CD4-positive, alpha-beta T cell treated with Interleukin-4 for 1 hour (primary cell): ENCODE measurements around the gene AZGP1.
"Not testable (repeated sequence)": the region's sequence is repeated elsewhere in the genome, so short reads cannot be mapped to it uniquely, and the experiment has no call there.

Experiments used
- DNase-seq, 2 donors: peaks; one replicate each; pipeline ENCODE4 v3.0.0-alpha.2; 2020 to 2022

AZGP1 gene

GRCh38 chr7:99996755-99997544, 21.1 kb upstream of the AZGP1 start:
- no peak for DNase-seq

DNA sequence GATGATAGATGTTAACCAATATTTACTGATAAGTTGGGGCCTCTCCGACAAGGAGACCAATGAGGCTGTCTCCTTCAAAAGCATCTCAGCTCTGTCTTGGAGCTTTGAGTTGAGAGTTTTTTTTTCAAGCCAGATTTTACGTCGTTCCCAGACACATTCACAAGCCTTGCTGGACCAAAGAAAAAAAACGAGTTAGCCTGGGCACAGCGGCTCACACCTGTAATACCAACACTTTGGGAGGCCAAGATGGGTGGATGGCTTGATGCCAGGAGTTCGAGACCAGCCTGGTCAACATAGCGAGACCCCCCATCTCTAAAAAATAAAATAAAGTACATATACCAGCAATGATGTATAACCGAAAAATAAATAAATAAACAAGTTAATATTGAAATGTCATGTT, 19.0 kb upstream of the AZGP1 start:
- DNase-seq = no peak

GRCh38 chr7:99992330-99993038, 16.7 kb upstream of the AZGP1 start:
- DNase-seq = no peak

- not testable (repeated sequence) for DNase-seq
Observed at GRCh38 chr7:99991543-99991942, 15.7 kb upstream of the AZGP1 start.

- DNase-seq = no peak
Observed at GRCh38 chr7:99990460-99990852, 14.6 kb upstream of the AZGP1 start.

GRCh38 chr7:99987846-99988245, 12.0 kb upstream of the AZGP1 start:
- DNase-seq = no peak

DNA sequence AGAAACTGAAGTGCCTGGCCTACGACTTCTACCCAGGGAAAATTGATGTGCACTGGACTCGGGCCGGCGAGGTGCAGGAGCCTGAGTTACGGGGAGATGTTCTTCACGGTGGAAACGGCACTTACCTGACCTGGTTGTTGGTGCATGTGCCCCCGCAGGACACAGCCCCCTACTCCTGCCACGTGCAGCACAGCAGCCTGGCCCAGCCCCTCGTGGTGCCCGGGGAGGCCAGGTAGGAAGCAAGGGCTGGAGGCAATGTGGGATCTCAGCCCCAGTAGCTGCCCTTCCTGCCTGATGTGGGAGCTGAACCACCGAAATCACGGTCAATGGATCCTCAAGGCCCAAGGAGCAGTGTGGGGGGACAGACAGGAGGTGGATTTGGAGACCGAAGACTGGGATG, 11.5 kb upstream of the AZGP1 start:
- not testable (repeated sequence) for DNase-seq

DNA sequence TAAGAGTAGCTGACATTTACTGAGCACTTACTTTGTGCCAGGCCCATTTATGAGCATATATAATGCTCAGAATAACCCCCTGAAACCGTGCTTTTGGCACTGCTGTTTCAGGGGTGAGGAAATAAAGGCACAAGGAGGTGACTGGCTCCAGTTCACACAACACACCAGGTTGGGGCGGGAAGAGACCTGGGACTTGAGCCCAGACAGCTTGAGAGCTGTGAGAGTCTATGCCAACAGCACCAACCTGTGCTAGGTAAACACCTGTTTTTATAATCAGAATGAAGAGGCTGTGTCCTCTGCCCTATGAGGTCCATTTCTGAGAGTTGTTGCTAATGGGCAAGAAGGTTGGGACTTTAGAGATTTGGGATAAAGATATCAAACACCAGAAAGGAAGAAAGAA, 8.8 kb upstream of the AZGP1 start:
- DNase-seq = no peak

DNA sequence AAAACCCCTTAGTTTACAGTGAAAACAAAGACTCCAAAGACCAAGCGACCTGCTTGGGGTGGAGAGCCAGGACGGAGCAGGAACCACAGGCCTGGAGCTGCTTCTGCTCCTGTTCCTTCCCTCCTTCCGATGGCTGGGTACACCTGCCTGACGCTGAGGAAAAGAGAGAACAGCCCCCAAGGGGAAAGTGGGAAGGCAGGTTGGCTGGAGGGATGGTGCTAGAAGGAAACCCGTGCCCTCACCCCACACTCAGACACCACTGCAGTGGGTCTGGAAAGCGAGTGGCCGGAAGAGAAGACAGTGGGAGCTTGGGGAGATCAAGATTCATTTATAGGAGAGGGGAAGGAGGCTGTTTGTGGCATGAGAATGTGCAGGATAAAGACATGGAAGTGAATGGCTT, 5.2 kb upstream of the AZGP1 start:
- DNase-seq = not testable (repeated sequence)

GRCh38 chr7:99980448-99980872, 4.6 kb upstream of the AZGP1 start:
- not testable (repeated sequence) for DNase-seq

GRCh38 chr7:99979814-99980225, 4.0 kb upstream of the AZGP1 start:
- peak; percentile 62 to 68 for DNase-seq

GRCh38 chr7:99976626-99977025, 795 bp upstream of the AZGP1 start:
- DNase-seq = no peak

DNA sequence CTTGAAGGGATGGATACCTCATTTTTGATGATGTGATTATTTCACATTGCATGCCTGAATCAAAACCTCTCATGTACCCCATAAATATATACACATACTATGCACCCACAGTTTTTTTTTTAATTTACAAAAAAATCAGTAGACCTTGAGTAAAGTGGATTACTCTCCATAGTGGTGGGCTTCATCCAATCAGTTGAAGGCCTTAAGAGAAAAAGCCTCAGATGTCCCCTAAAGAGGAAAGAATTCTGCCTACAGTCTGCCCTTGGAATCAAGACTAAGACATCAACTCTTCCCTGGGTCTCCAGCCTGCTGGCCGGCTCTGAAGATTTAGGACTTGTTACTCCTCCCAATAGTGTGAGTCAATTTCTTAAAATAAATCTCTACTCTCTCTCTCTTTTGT, 1.1 kb downstream of the AZGP1 start:
- DNase-seq = no peak

GRCh38 chr7:99973817-99974216, 2.0 kb downstream of the AZGP1 start:
- DNase-seq = not testable (repeated sequence)

GRCh38 chr7:99971242-99971641, 4.6 kb downstream of the AZGP1 start:
- no peak for DNase-seq

GRCh38 chr7:99969813-99970212, 6.0 kb downstream of the AZGP1 start:
- DNase-seq = not testable (repeated sequence)

GRCh38 chr7:99969298-99969697, 6.5 kb downstream of the AZGP1 start:
- DNase-seq = no peak

DNA sequence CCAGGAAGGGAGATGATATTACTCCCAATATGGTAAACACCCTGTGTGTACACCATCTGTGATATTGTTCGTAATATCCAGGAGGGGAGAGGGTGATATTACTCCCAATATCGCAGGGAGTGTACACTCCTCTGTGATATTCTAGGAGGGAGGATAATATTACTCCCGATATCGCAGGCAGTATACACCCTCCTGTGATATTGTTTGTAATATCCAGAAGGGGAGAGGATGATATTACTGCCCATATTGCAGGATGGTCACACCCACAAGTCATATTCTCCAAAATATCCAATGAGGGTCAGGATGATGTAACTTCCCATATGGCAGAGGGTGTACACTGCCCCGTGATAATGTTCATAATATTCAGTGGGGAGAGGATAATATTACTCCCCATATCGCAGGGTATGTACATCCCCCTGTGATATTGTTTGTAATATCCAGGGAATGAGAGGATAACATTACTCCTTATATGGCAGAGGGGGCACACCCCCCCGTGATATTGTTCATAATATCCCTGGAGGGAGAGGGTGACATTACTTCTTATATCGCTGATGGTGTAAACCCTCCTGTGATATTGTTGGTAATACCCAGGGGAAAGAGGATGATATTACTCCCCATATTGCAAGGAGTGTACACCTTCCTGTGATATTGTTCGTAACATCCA, 17.1 kb downstream of the AZGP1 start:
- no peak for DNase-seq

- no peak for DNase-seq
Observed at GRCh38 chr7:99955247-99955646, 20.6 kb downstream of the AZGP1 start.

GRCh38 chr7:99954643-99955042, 21.2 kb downstream of the AZGP1 start:
- not testable (repeated sequence) for DNase-seq

DNA sequence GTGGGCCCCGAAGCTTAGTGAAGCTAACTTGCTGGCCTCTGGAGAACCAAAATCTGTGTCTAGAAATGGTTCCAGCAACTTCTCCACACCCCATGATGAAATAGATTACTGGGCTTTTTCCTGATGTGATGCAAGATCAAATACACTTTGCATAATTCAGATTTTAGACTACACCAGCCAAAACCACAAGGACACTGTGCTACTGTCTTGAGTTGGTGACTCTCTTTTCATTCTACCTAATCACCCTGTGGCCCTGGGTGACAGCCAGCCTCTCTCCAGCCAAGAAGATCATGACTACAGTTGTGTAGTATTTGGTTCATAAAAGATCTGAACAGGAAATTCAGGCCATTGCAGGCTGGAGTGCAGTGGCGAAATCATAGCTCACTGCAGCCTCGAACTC, 22.2 kb downstream of the AZGP1 start:
- no peak for DNase-seq

GRCh38 chr7:99952649-99953048, 23.2 kb downstream of the AZGP1 start:
- not testable (repeated sequence) for DNase-seq

GRCh38 chr7:99950819-99951218, 25.0 kb downstream of the AZGP1 start:
- not testable (repeated sequence) for DNase-seq
